Brain pericyte (primary cell): ENCODE results near the gene GALNTL6.
"Not testable (repeated sequence)": the region's sequence is repeated elsewhere in the genome, so short reads cannot be mapped to it uniquely, and the experiment has no call there.

Source experiments
- DNase-seq: peaks from one replicate; pipeline ENCODE4 v3.0.0-alpha.2; 2012; ENCODE audit warnings: low read depth, low spot score

GALNTL6 gene

DNA sequence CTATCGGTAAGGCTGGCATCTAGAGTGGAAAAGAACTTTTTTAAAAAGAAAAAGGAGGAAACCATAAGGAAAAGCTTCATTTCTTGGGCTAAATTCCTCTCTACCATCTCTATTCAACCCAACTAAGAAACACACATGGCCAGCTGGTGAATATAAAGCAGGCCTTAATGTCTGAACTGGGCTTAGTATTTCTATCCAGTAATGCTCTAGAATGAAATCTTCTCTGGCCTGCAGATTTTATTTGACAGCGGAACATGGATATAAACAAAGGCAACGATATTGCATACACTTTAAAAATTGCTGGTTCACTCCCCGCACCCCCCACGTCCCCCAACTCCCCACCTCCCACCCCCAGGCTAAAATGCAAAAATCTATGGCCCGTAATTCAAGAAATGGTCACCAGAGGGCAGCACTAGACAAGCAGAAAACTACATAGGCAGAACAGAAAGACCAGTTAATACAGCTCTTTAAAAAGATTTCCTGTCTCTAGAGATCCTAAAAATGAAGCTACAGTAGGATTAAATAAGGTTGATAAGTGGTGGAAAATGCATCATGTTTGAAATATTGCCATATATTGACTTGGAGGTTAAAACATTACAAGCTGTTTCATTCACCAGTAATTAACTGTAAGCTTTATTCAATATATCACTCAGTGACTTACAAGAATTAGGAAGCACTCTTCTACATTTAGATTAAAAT lies 1200.2 kb downstream of the GALNTL6 start:
- no peak for DNase-seq

DNA sequence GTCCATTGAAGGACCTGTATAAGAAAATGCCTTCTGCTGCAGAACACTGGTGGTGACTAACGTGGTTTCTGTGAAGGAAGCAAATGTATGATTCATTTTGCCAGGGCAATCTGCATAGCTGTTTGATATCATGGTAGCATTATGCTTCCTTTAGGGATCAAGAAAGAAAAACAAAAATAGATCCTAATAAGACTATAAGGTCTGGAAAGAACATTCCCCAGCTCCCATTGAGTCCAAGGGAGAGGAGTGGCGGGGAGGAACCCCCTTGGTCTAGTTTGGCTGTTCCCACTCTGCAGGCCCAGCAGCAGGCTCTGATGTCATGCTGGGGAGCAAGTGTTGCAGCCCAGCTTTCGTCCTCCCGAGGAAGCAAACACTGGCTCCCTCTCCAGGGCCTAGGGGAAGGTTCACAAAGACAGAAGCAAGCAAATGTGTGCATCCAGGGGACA lies 1200.9 kb downstream of the GALNTL6 start:
- DNase-seq, result peak; percentile 79

DNA sequence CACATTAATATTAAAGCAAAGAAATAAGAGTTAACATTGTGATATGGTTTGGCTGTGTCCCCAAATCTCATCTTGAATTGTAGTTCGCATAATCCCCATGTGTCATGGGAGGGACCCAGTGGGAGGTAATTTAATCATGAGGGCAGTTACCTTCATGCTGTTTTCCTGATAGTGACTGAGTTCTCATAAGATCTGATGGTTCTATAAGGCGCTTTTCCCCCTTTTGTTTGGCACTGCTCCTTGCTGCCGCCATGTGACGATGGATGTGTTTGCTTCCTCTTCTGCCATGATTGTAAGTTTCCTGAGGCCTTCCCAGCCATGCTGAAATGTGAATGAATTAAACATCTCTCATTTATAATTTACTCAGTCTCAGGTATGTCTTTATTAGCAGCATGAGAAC lies 1201.6 kb downstream of the GALNTL6 start:
- DNase-seq, result no peak

DNA sequence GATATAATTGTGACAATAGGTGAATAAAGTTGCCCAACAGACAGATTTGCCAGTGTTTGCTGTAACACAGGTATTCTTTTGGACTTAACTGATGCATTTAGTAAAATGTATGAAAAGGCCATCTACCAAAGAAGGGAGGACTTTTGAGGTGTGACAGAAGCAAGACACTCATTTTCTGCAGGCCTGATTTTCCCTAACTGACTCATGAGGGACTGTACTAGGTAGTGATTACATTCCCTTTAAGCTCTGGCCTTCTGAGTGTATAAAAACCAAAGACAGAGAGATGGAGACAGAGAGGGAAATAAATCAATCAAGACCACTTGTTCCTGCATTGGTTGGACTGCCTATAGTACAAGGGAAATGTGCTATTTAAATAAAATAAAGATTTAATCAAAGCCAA lies 1204.6 kb downstream of the GALNTL6 start:
- DNase-seq, result no peak

DNA sequence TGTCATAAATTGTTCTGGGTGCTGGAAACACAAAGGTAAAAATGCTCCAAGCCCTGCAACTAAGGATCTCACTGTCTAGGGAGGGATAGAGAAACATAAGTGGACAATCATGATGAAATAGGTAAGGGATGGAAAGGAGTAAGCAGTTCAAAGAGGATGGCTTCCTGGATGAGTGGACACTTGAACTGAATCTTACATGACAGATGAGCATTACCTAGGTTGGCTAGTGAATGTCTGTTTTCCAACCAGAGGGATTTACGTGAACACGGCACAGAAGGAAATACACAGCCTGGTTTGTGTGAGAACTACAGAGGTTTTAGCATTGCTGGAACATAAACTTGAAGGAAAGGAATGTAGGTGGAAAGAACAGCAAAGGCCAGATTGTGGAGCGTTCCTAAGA lies 1205.2 kb downstream of the GALNTL6 start:
- no peak for DNase-seq

DNA sequence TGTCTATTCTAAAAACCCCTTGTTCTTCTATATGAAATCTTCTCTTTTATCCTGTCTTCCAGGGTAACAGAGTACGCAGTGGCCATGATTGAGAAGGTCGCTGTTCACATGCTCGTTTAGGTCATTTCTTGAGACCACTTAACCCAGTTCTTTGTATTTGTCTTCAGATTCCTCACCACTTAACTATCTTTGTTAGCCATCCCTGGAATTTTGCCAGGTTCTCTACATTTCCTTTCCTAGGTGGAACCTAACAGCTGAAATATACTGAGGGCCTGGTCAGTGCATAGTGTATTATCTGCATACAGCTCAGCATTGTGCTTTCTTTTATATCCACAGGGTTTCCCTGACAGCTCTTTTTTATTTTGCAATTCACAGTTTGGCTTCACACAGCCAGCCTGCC lies 1206.5 kb downstream of the GALNTL6 start:
- DNase-seq, result no peak

DNA sequence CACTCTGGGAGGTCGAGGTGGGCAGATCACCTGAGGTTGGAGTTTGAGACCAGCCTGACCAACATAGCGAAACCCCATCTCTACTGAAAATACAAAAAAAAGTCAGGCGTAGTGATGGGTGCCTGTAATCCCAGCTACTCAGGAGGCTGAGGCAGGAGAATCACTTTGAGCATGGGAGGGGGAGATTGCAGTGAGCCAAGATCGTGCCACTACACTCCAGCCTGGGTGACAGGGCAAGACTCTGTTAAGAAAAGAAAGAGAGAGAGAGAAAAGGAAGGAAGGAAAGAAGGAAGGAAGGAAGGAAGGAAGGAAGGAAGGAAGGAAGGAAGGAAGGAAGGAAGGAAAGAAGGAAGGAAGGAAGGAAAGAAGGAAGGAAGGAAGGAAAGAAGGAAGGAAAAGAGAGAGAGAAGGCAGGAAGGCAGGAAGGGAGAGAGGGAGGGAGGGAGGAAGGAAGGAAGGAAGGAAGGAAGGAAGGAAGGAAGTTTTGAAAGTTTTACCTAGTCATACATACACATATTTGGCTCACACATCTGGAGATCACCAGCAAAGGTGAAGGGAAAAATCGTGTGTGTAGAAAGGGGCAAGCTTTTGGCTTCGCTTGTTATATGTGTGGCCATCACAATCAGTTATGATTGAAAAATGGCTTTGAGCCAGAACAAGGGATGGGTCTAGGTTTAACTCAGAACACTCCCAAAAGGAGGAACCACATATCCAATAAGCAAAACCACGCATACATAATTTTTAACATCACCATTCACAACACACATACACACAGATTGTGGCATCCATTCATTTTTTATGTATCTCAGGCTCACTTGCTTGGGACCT lies 1208.8 kb downstream of the GALNTL6 start:
- DNase-seq, result not testable (repeated sequence)

DNA sequence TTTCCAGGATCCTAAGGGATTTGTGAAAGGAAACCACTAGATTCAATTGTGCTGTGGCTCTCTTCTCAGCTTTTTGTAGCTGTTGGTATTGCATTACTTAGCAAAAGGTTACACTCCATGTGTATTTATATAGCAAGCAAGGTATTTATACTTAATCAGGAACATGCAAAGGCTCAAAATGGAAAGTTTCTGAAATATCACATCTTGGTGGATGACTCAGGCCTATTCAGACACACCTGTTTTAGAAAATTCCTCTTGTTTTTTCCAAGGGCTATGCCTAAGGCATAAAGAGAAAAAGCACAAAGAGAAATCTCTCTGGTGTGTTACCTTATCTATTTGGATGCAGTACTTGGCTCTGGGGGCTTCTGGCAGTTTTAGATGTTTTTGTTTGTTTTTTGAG lies 1211.0 kb downstream of the GALNTL6 start:
- DNase-seq, result no peak

DNA sequence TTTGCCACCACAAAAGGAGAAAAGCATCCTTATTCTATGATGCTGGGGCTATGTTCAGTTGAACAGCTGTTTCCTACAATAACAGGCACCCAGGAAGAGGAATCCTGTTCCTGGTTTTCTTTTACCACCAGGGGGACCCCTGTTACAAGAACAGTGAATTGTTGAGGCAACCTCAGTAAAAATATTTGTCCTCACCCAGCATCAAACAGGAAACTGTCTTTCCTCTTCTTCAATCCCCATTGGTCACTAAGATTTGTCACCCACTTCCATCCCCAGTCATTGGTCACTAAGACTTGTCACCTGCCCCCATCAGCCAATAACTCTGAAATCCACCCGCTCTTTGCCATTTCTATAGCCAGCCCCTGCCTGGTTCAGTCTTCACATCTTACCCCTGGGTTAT lies 1211.9 kb downstream of the GALNTL6 start:
- DNase-seq, result no peak

DNA sequence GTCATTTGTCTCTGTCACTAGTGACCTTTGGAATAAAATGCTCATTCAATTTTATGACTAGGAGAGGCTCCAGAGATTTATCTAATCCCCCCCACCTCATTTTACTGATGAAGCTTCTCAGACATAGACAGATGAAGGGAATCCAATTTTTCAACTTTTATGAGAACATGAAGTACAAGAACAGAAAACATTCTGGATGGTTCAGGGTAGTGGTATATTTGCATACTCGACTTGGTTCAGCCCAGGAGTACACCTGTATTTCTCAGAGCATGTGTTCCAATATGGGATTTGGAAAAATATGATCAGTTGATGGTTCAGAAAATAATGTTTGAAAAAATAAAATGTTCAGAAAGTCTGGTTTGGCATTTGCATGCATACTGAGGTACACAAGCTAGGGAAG lies 1224.0 kb downstream of the GALNTL6 start:
- no peak for DNase-seq

DNA sequence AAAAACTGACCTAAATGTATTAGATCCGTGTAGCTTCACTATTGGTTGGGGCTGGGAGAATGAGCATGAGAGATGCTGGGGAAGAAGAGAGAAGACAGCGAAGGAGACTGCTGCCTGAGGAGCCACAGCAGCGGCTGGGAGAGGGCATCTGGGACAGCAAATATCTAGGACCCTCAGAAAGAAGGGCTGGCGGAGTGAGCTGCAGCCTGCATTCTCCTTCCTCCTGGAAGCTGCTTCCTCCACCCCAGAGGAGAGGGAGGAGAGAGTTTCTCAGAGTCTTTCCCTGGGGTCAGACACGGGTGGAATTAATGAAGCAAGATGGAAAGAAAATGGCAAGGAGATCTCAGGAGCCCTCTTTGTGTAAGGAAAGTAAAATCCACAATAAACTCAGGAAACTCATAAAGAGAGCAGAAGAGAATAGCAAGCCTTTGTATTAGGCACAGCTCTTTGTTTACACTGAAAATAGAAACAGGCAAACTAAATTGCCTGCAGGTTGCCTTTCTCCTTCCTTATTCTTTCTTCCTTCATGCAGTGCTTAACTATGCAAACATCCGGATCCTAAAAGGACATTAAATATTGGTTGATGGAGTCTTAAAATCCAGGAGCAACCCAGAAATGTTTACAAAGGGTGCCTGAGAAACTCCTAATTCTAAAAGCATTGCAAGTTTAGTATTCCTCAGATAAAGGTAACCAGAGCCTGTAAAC lies 1225.1 kb downstream of the GALNTL6 start:
- no peak for DNase-seq

DNA sequence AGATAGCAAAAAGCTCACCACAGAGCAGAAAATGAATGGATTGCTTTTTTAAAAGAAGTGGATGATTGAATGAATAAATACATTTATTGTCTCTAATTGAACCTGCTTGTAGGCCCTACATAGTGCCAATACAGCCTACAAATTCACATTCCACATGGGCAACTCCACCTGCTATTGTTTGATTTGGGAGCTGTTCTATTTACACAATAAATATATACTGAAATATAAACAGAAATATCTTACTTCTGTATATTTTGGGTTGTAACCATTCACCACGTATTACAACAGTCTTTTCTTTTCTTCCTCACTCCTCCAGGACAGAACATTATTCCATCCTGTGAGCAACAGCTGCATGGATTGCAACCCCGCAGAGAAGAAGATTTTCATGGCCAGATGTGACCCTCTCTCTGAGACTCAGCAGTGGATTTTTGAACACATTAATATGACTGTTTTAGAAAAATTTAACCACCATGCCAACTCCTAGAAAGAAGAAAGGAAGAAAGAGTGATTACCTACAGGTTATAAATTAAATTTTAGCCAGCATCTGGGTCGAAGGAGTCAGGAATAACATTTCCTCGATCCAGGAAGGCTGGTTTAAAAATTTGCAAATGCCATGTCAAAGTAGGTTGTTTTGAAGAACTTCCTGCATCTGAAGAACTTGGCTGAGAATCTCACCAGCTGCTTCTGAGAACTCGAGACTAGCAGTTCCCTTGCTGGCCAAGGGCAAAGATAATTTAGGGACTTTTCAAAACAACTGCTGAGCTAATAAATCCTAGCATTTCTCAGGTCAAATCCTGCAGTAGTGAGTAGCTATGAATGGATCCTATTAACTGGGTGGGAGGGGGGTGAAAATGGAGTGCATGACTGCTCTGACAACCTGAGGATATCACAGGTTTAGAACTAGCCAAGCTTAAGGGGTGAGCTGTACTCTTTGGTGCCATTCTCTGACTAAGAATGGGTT lies 1226.7 kb downstream of the GALNTL6 start:
- DNase-seq, result peak; percentile 20

DNA sequence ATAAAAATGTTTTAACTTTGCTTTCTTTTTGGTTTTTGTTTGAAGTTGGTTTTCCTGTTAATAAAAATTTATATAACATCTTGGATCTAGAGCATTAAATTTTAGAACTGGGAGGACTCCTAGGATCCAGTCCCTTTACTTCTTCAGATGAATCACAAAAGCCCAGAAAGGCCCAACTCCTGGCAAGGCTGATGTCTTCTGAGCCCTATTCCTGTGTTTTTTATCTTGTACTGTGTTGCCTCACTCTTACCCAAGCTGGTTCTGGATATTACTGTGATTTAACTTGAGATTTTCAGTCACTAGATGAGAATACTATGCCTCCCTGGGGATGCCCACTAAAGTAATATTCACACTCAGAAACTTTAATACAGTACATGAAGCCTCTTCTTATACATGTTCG lies 1228.3 kb downstream of the GALNTL6 start:
- DNase-seq, result no peak

DNA sequence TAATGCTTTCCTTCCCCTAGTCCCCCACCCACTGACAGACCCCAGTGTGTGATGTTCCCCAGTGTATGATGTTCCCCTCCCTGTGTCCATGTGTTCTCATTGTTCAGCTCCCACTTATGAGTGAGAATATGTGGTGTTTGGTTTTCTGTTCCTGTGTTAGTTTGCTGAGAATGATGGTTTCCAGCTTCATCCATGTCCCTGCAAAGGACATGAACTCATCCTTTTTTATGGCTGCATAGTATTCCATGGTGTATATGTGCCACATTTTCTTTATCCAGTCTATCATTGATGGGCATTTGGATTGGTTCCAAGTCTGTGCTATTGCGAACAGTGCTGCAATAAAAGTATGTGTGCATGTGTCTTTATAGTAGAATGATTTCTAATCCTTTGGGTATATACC lies 1228.9 kb downstream of the GALNTL6 start:
- not testable (repeated sequence) for DNase-seq

DNA sequence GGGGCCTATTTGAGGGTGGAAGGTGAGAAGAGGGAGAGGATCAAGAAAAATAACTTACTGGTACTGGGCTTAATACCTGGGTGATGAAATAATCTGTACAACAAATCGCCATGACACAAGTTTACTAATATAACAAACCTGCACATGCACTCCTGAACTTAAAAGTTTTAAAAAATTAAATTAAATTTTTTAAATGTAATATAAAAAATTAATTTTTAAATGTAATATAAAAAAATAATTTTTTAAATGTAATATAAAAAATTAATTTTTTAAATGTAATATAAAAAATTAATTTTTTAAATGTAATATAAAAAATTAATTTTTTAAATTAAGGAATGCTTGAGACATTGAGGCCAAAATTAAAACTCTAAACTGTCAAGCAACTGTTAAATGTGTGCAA lies 1231.1 kb downstream of the GALNTL6 start:
- no peak for DNase-seq

DNA sequence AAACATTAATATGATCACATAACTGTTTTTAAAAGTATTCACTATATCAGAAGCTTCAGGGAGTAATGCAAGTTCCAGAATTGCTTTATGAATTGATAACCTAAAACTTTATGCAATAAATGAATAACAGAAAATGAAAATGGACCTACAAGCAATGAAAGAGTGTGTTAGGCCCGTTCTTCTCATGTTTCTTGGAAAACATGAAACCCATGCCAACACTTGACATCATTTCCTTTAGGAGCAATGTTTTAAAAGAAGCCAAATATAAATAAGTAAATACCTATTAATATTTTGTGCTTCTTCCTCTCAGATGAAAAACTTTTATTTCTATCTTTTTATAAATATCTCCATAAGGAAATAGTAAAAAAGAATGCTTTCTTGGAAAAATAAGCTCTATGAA lies 1232.4 kb downstream of the GALNTL6 start:
- no peak for DNase-seq

DNA sequence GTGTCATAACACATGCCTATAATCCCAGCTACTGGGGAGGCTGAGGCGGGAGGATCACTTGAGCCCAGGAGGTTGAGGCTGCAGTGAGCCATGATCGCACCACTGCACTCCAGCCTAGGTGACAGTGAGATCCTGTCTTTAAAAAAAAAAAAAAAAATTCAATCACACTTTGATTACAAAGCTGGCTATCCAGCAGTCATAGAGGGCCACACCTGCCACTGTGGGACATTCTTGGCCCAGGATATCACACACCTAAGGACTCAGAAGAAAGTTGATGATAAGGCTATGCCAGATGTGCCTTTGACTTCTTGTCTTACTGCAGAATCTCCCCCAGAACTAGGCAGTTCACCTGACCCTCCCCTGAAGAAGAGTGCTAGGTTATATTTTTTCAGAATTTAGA lies 1232.9 kb downstream of the GALNTL6 start:
- DNase-seq, result no peak

DNA sequence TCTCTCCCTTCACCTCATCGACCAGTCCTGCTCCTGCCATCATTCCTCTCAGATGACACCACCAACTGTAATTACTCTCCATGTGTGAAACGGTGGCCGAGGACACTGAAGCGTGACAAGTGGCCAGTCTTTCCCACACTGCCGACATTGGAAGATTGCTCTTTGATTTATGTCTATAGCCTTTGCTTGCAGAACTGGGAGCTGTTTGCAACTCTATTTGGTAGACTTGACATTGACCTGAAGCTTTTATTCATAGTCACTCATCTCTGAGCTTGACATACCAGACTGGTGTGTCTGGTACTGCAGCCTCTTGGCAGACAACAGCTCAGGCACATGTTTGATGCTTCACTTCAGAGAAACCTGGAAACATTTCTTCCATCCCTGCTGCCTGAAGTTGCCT lies 1233.6 kb downstream of the GALNTL6 start:
- DNase-seq, result no peak

DNA sequence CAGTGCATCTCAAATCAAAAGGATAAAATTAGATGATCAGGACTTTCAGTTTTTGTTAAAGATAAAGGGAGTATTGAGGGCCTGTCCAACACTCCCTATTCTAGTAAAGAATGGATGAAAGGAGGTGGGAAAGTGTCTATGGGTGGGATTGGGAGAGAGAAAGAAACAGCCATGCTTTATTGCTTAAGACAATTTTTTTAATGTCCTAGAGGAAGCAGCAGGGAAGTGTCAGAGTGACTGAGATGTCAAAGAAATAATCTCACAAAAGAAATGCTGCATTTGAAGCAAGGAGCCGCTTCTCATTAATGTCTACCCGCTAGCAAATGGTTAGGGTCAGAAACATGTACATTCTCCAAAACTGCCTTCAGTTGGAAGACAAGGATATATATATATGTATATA lies 1238.0 kb downstream of the GALNTL6 start:
- no peak for DNase-seq

DNA sequence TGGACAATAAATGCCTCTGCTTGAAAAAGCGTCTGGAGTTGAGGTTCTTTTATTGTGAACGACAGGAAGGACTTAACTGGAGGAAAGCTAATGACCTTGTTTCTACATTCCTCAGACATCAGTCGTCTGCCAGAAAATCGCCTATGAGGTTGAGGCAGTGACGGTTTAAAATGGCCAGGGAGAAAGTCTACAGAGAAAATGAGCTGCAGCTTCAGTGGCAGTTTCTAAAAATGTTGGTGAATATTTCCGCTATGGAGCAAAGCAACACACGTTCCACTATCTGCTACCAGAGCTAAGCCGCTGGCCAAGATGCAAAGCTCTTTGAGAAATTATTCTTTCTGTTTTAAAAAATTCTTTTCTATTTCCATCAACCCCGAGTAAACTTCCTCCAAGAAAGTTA lies 1238.5 kb downstream of the GALNTL6 start:
- no peak for DNase-seq

DNA sequence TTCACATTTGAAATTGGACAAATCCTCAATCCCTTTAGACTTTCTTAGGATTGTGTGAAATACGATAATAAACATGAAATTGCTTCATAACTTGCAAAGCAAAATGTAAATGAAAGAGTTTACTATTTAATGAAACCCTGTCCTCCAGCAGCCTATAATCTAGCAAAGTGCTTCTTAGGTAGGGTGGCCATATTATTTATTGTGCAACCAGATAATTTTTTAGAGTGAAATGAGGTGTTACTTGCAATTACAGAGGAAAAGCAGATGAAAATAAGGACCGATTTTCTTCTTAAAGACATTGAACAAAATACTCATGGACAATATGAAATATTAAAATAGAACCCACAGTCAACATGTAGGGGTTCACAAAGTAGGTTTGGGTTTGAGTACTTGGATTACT lies 1239.2 kb downstream of the GALNTL6 start:
- no peak for DNase-seq
